DOHH2 (cell line): ENCODE data around the gene GRID1.

Experiments
- H3F3A ChIP-seq: fragments of 200-600 bp; sonication (generic), shearing (Covaris generic); 2 replicates; pipeline ENCODE4 v1.6.0; 2016; ENCODE audit warnings: antibody characterized with exemption, mild to moderate bottlenecking; ENCODE audit not compliant: control insufficient read depth, insufficient read depth
- H3K27ac ChIP-seq: fragments of 200-600 bp; sonication (generic); 2 replicates; pipeline ENCODE4 v1.5.1; 2014; ENCODE audit warnings: low read depth, mild to moderate bottlenecking, low read length, moderate library complexity
- H3K27me3 ChIP-seq: fragments of 200-600 bp; sonication (generic); 2 replicates; pipeline ENCODE4 v1.6.1; 2014; ENCODE audit warnings: mild to moderate bottlenecking, low read length, mixed read lengths; ENCODE audit not compliant: control insufficient read depth
- H3K36me3 ChIP-seq: fragments of 200-600 bp; sonication (generic); 2 replicates; pipeline ENCODE4 v1.6.1; 2014; ENCODE audit warnings: mild to moderate bottlenecking, low read length, moderate library complexity, mixed read lengths; ENCODE audit not compliant: control insufficient read depth
- H3K4me1 ChIP-seq: fragments of 200-600 bp; sonication (generic); 2 replicates; pipeline ENCODE4 v1.6.1; 2014; ENCODE audit warnings: mild to moderate bottlenecking, low read length, mixed read lengths; ENCODE audit not compliant: control insufficient read depth
- H3K4me2 ChIP-seq: fragments of 200-600 bp; sonication (generic); 2 replicates; pipeline ENCODE4 v1.6.0; 2014; ENCODE audit warnings: mild to moderate bottlenecking, low read length, moderate library complexity
- H3K4me3 ChIP-seq: fragments of 200-600 bp; sonication (generic); 2 replicates; pipeline ENCODE4 v1.5.1; 2014; ENCODE audit warnings: mild to moderate bottlenecking, low read length, mixed read lengths
- H3K79me2 ChIP-seq: fragments of 200-600 bp; sonication (generic); 2 replicates; pipeline ENCODE4 v1.6.1; 2014; ENCODE audit warnings: mild to moderate bottlenecking, low read length, mixed read lengths; ENCODE audit not compliant: control insufficient read depth
- H3K9me2 ChIP-seq: fragments of 200-600 bp; sonication (generic); replicated peaks from 2 replicates; pipeline ENCODE4 v1.6.1; 2014; ENCODE audit warnings: mild to moderate bottlenecking, low read length, mixed read lengths; ENCODE audit not compliant: control insufficient read depth
- H3K9me3 ChIP-seq: fragments of 200-600 bp; sonication (generic); 2 replicates; pipeline ENCODE4 v1.6.1; 2014; ENCODE audit warnings: antibody characterized with exemption, low read length, mixed read lengths; ENCODE audit not compliant: control insufficient read depth, insufficient read depth
- H4K20me1 ChIP-seq: fragments of 200-600 bp; sonication (generic); 2 replicates; pipeline ENCODE4 v1.6.0; 2014; ENCODE audit warnings: low read depth, mild to moderate bottlenecking, antibody characterized with exemption, low read length, moderate library complexity; ENCODE audit not compliant: control insufficient read depth, insufficient read depth
- CTCF ChIP-seq: fragments of 200-600 bp; sonication (generic); IDR thresholded peaks from one replicate; pipeline ENCODE4 v1.5.1; 2014; ENCODE audit warnings: antibody characterized with exemption, mild to moderate bottlenecking, low read depth, low read length; ENCODE audit not compliant: poor library complexity, severe bottlenecking
- EZH2phosphoT487 ChIP-seq: fragments of 200-600 bp; sonication (generic); IDR thresholded peaks from 2 replicates; pipeline ENCODE4 v1.6.1; 2017; ENCODE audit warnings: borderline replicate concordance, mild to moderate bottlenecking, antibody characterized with exemption, low read length, moderate library complexity, mixed read lengths

GRID1 gene

GRCh38 chr10:85919491-85920021 lies 447.0 kb downstream of the GRID1 start:
- Histone ChIP-seq H3K4me1 (no peaks in the 10 kb centered on the region), H3F3A (no peaks in the 10 kb centered on the region), H3K9me3 (no peaks in the 10 kb centered on the region), H3K36me3 (no peaks in the 10 kb centered on the region), H3K27ac (no peak overlapping the region), H3K27me3 (peaks cover 8% of the 10 kb centered on the region), H3K79me2 (no peaks in the 10 kb centered on the region), H3K4me3 (no peak overlapping the region), H3K4me2 (no peak overlapping the region), H3K9me2 (no peaks in the 10 kb centered on the region), H4K20me1 (no peaks in the 10 kb centered on the region)
- TF ChIP-seq CTCF (no peak), EZH2phosphoT487 (no peak)

GRCh38 chr10:85918371-85918770 lies 448.2 kb downstream of the GRID1 start:
- Histone ChIP-seq H3K4me1 (no peaks in the 10 kb centered on the region), H3F3A (no peaks in the 10 kb centered on the region), H3K4me2 (no peak overlapping the region), H3K27ac (no peak overlapping the region), H3K27me3 (peaks cover 8% of the 10 kb centered on the region), H3K9me3 (no peaks in the 10 kb centered on the region), H3K4me3 (no peak overlapping the region), H3K9me2 (no peaks in the 10 kb centered on the region), H3K36me3 (no peaks in the 10 kb centered on the region), H4K20me1 (no peaks in the 10 kb centered on the region), H3K79me2 (no peaks in the 10 kb centered on the region)
- no peak for TF ChIP-seq CTCF
- no peak for TF ChIP-seq EZH2phosphoT487

GRCh38 chr10:85917601-85918000 lies 449.0 kb downstream of the GRID1 start:
- Histone ChIP-seq H3K27ac (no peak overlapping the region), H3K36me3 (no peaks in the 10 kb centered on the region), H3K4me2 (no peak overlapping the region), H4K20me1 (no peaks in the 10 kb centered on the region), H3F3A (no peaks in the 10 kb centered on the region), H3K9me2 (no peaks in the 10 kb centered on the region), H3K9me3 (no peaks in the 10 kb centered on the region), H3K4me1 (no peaks in the 10 kb centered on the region), H3K27me3 (peaks cover 8% of the 10 kb centered on the region), H3K4me3 (no peak overlapping the region), H3K79me2 (no peaks in the 10 kb centered on the region)
- no peak for TF ChIP-seq EZH2phosphoT487
- no peak for TF ChIP-seq CTCF
